ENCODE measurements around the gene GAB1. TPM values are rescaled to one million over a fixed set of nuclear protein-coding genes. Genes with fewer than 3 reads are reported as not detected.

The GAB1 gene
- total and polyA plus RNA-seq, 2 of the 8 experiments (the other 6 are each of a cell fraction or from before 2014, with no cell fraction given) = 6.8 to 21.3 TPM

GRCh38 chr4:143300860-143301259 lies 35.8 kb upstream of the GAB1 start (continued):
- no peak for TF ChIP-seq ATF2 (IDR thresholded peaks at IDR 0.05; ENCODE audit: low read length)
- TF ChIP-seq SP4 (IDR thresholded peaks at IDR 0.05; ENCODE audit: low read length) = no peak
- TF ChIP-seq YY1 (IDR thresholded peaks at IDR 0.05; ENCODE audit: low read depth, low read length) = no peak
- TF ChIP-seq JUN (IDR thresholded peaks at IDR 0.05; ENCODE audit: low read depth, low read length) = no peak
